ENCODE data around the gene ARHGEF25. TPM values are rescaled to one million over a fixed set of nuclear protein-coding genes. Genes with fewer than 3 reads are reported as not detected.
"Not testable (repeated sequence)": the region's sequence is repeated elsewhere in the genome, so short reads cannot be mapped to it uniquely, and the experiment has no call there.

Gene ARHGEF25
- total RNA-seq, 4 donors from 2014 or later, result 77.7 to 133 (median 111) TPM

DNA sequence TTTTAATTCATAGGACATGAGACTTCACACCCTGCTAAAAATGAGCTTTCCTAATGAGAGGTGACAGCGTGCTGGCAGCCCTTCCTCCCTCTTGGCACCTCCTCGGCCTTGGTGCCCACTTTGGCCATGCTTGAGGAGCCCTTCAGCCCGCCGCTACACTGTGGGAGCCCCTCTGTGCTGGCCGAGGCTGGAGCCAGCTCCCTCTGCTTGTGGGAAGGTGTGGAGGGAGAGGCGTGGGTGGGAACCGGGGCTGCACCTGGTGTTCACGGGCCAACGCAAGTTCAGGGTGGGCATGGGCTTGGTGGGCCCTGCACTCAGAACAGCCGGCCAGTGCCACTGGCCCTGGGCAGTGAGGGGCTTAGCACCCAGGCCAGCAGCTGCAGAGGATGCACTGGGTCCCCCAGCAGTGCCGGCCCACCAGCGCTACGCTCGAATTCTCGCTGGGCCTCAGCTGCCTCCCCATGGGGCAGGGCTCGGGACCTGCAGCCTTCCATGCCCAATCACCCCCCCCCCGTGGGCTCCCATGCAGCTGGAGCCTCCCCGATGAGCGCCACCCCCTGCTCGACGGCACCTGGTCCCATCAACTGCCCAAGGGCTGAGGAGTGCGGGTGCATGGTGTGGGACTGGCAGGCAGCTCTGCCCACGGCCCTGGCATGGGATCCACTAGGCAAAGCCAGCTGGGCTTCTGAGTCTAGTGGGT is 44.5 kb downstream of the ARHGEF25 start:
- no peak overlapping the region for H3K4me3 ChIP-seq
- peaks cover 0 to 10% (median 4%) of the 10 kb centered on the region in 4 donors for H3K4me1 ChIP-seq
- peaks cover 0 to 4% (median 0%) of the 10 kb centered on the region in 4 donors for H3K27me3 ChIP-seq
- no peak for DNase-seq (ENCODE audit: extremely low spot score)
- no peak overlapping the region for H3K27ac ChIP-seq (replicated peaks in 1 of 4)
- no peaks in the 10 kb centered on the region for H3K36me3 ChIP-seq
- 77% methylated on average over 11 of the region's 23 CpGs for WGBS
- H3K9me3 ChIP-seq, result no peaks in the 10 kb centered on the region
- no peak for TF ChIP-seq EP300 (IDR thresholded peaks at IDR 0.05)
- TF ChIP-seq, protein P1, sequence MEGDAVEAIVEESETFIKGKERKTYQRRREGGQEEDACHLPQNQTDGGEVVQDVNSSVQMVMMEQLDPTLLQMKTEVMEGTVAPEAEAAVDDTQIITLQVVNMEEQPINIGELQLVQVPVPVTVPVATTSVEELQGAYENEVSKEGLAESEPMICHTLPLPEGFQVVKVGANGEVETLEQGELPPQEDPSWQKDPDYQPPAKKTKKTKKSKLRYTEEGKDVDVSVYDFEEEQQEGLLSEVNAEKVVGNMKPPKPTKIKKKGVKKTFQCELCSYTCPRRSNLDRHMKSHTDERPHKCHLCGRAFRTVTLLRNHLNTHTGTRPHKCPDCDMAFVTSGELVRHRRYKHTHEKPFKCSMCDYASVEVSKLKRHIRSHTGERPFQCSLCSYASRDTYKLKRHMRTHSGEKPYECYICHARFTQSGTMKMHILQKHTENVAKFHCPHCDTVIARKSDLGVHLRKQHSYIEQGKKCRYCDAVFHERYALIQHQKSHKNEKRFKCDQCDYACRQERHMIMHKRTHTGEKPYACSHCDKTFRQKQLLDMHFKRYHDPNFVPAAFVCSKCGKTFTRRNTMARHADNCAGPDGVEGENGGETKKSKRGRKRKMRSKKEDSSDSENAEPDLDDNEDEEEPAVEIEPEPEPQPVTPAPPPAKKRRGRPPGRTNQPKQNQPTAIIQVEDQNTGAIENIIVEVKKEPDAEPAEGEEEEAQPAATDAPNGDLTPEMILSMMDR (IDR thresholded peaks at IDR 0.05), result no peak
- TF ChIP-seq POLR2AphosphoS5 (IDR thresholded peaks at IDR 0.05), result no peak
- no peak for TF ChIP-seq POLR2A (IDR thresholded peaks at IDR 0.05; ENCODE audit: low read depth)
- intact Hi-C loops (cut with DNase I), result no loop called here

DNA sequence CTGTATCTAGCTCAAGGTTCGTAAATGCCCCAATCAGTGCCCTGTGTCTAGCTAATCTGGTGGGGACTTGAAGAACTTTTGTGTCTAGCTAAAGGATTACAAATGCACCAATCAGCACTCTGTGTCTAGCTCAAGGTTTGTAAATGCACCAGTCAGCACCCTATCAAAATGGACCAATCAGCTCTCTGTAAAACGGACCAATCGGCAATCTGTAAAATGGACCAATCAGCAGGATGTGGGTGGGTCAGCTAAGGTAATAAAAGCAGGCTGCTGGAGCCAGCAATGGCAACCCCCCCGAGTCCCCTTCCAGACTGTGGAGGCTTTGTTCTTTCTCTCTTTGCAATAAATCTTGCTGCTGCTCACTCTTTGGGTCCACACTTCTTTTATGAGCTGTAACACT is 45.2 kb downstream of the ARHGEF25 start:
- intact Hi-C loops (cut with DNase I), result not testable (repeated sequence)

GRCh38 chr12:57657744-57658143 is 46.5 kb downstream of the ARHGEF25 start:
- H3K27me3 ChIP-seq, result peaks cover 0 to 4% (median 0%) of the 10 kb centered on the region in 4 donors
- TF ChIP-seq POLR2A (IDR thresholded peaks at IDR 0.05; ENCODE audit: low read depth) (no peak), POLR2AphosphoS5 (IDR thresholded peaks at IDR 0.05) (peak; percentile 11 to 36), EP300 (IDR thresholded peaks at IDR 0.05) (no peak)
- TF ChIP-seq, protein P1 (IDR thresholded peaks at IDR 0.05), result peak in 1 of 3 experiments; percentile 4
- H3K27ac ChIP-seq (replicated peaks in 1 of 4), result no peak overlapping the region
- no peak for DNase-seq (ENCODE audit: extremely low spot score)
- WGBS, result 50% methylated on average over 3 of the region's 3 CpGs
- H3K4me3 ChIP-seq, result no peak overlapping the region
- peaks cover 0 to 10% (median 4%) of the 10 kb centered on the region in 4 donors for H3K4me1 ChIP-seq
- H3K9me3 ChIP-seq, result no peaks in the 10 kb centered on the region
- intact Hi-C loops (cut with DNase I), result no loop called here
- no peaks in the 10 kb centered on the region for H3K36me3 ChIP-seq

More for the DNA sequence above, 45.2 kb downstream of the ARHGEF25 start:
- H3K36me3 ChIP-seq; H3K27me3 ChIP-seq; H3K27ac ChIP-seq (replicated peaks in 1 of 4); H3K4me1 ChIP-seq; DNase-seq (ENCODE audit: extremely low spot score); H3K4me3 ChIP-seq; H3K9me3 ChIP-seq: not testable (repeated sequence)
- 20% methylated on average over 1 of the region's 4 CpGs for WGBS

DNA sequence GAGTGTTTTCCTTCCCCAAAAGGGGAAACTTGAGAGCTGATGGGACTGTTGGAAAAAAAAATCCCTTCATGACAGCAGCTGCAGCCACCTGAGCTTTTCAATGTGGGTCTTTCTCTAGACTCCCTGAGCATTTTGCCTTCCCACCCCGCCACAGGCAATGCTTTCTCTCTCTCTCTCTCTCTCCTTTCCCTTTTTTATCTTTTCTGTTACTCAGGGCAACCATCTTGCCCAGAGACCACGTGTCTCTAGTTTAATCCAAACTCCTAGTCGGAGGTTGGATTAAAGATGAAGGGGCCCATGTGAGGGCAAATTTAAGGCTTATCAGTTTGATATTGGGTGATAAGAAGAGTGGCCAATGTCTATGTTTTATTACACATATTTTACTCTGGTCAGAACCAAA is 47.7 kb downstream of the ARHGEF25 start:
- TF ChIP-seq POLR2A (IDR thresholded peaks at IDR 0.05; ENCODE audit: low read depth) (no peak), POLR2AphosphoS5 (IDR thresholded peaks at IDR 0.05) (no peak), EP300 (IDR thresholded peaks at IDR 0.05) (no peak)
- TF ChIP-seq, protein P1 (IDR thresholded peaks at IDR 0.05), result no peak
- peaks cover 0 to 4% (median 0%) of the 10 kb centered on the region in 4 donors for H3K27me3 ChIP-seq
- WGBS, result 57% methylated on average over 3 of the region's 3 CpGs
- H3K4me1 ChIP-seq, result peaks cover 0 to 10% (median 4%) of the 10 kb centered on the region in 4 donors
- no peak for DNase-seq (ENCODE audit: extremely low spot score)
- intact Hi-C loops (cut with DNase I), result no loop called here
- no peaks in the 10 kb centered on the region for H3K9me3 ChIP-seq
- no peaks in the 10 kb centered on the region for H3K36me3 ChIP-seq
- no peak overlapping the region for H3K4me3 ChIP-seq
- H3K27ac ChIP-seq (replicated peaks in 1 of 4), result no peak overlapping the region

GRCh38 chr12:57661376-57661775 is 50.1 kb downstream of the ARHGEF25 start:
- Histone ChIP-seq H3K4me1 (peaks cover 0 to 10% (median 4%) of the 10 kb centered on the region in 4 donors), H3K27ac (replicated peaks in 1 of 4) (no peak overlapping the region), H3K36me3 (no peaks in the 10 kb centered on the region), H3K4me3 (no peak overlapping the region), H3K9me3 (no peaks in the 10 kb centered on the region), H3K27me3 (no peaks in the 10 kb centered on the region)
- 89% methylated on average over 4 of the region's 4 CpGs for WGBS
- DNase-seq (ENCODE audit: extremely low spot score), result no peak
- intact Hi-C loops (cut with DNase I), result no loop called here
- TF ChIP-seq EP300 (IDR thresholded peaks at IDR 0.05), result no peak
- TF ChIP-seq POLR2AphosphoS5 (IDR thresholded peaks at IDR 0.05), result no peak
- TF ChIP-seq, protein P1 (IDR thresholded peaks at IDR 0.05), result no peak

DNA sequence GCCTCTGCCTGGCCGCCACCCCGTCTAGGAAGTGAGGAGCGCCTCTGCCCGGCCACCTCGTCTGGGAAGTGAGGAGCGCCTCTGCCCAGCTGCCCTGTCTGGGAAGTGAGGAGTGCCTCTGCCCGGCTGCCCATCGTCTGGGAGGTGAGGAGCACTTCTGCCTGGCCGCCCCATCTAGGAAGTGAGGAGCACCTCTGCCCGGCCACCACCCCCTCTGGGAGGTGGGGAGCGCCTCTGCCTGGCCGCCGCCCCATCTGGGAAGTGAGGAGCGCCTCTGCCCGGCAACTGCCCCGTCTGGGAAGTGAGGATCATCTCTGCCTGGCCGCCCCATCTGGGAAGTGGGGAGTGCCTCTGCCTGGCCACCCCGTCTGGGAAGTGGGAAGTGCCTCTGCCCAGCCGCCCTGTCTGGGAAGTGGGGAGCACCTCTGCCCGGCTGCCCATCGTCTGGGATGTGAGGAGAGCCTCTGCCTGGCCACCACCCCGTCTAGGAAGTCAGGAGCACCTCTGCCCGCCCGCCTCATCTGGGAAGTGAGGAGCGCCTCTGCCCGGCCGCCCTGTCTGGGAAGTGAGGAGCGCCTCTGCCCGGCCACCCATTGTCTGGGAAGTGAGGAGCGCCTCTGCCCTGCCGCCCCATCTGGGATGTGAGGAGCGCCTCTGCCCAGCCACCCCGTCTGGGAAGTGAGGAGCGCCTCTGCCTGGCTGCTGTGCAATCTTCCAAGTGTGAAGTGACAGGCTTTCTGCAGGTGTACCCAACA is 54.0 kb downstream of the ARHGEF25 start:
- H3K27ac ChIP-seq (replicated peaks in 1 of 4); H3K27me3 ChIP-seq; H3K4me3 ChIP-seq; H3K4me1 ChIP-seq; intact Hi-C loops (cut with DNase I); H3K36me3 ChIP-seq; DNase-seq (ENCODE audit: extremely low spot score); H3K9me3 ChIP-seq: not testable (repeated sequence)
- no CpG with 5 or more reads among the region's 34 CpGs for WGBS
